Nephron (organoid): ENCODE data around the gene OTULINL.

Source experiments
- H3K27ac Mint-ChIP-seq, 3 experiments: 2 replicates each; pipeline ENCODE4 v1.8.0; 2020; ENCODE audit warnings: mixed read lengths in 3 of 3, mild to moderate bottlenecking in 2 of 3, moderate library complexity in 1 of 3
- H3K27me3 Mint-ChIP-seq: 2 replicates; pipeline ENCODE4 v1.8.0; 2021; ENCODE audit warnings: low read depth, mild to moderate bottlenecking, moderate library complexity, mixed read lengths
- H3K36me3 Mint-ChIP-seq: 2 replicates; pipeline ENCODE4 v1.8.0; 2020; ENCODE audit warnings: low read depth, mixed read lengths
- H3K4me1 Mint-ChIP-seq: 2 replicates; pipeline ENCODE4 v1.8.0; 2020; ENCODE audit warnings: mixed read lengths
- H3K4me3 Mint-ChIP-seq, 3 experiments: 2 replicates each; pipeline ENCODE4 v1.8.0; 2020; ENCODE audit warnings: mild to moderate bottlenecking in 3 of 3, mixed read lengths in 3 of 3, moderate library complexity in 2 of 3
- H3K9me3 Mint-ChIP-seq: 2 replicates; pipeline ENCODE4 v1.8.0; 2020; ENCODE audit warnings: mixed read lengths
- TF ChIP-seq, protein P1 (sequence below), 3 experiments: fragments of 200-600 bp; sonication (generic); IDR thresholded peaks; one replicate each; pipeline ENCODE4 v1.5.0; 2021; ENCODE audit warnings: antibody characterized with exemption in 3 of 3; ENCODE audit not compliant: unreplicated experiment in 3 of 3

OTULINL gene

DNA sequence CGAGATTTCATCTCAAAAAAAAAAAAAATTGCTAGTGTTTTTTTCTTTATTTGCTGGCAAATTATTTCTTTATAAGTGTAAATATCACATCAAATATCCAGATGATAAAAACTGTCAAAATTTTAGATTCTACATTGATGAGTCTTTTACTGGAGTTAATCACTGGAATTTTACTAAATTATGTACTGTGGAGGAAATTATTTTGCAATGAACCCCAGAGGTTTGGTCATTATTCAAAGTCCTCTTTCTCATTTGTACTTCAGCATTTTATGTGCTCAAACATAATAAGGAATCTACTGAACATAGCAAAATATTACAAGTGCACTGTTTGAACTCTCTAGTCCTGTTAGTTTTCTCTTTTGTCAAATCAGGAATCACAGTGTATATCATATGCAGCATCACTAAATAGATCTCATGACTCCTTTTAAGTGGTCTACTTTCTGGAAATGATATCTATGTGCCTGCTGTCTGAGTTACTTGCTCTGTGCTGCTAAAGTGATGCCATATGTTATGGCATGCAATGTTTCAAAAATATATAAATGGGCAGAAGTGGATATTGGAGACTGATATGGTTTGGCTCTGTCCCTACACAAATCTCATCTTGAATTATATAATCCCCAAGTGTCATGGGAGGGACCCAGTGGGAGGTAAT, 18.0 kb downstream of the OTULINL start:
- no peaks in the 10 kb centered on the region for H3K9me3 Mint-ChIP-seq
- H3K27me3 Mint-ChIP-seq = no peaks in the 10 kb centered on the region
- peaks cover 10% of the 10 kb centered on the region for H3K36me3 Mint-ChIP-seq
- TF ChIP-seq, protein P1, sequence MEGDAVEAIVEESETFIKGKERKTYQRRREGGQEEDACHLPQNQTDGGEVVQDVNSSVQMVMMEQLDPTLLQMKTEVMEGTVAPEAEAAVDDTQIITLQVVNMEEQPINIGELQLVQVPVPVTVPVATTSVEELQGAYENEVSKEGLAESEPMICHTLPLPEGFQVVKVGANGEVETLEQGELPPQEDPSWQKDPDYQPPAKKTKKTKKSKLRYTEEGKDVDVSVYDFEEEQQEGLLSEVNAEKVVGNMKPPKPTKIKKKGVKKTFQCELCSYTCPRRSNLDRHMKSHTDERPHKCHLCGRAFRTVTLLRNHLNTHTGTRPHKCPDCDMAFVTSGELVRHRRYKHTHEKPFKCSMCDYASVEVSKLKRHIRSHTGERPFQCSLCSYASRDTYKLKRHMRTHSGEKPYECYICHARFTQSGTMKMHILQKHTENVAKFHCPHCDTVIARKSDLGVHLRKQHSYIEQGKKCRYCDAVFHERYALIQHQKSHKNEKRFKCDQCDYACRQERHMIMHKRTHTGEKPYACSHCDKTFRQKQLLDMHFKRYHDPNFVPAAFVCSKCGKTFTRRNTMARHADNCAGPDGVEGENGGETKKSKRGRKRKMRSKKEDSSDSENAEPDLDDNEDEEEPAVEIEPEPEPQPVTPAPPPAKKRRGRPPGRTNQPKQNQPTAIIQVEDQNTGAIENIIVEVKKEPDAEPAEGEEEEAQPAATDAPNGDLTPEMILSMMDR (IDR thresholded peaks at IDR 0.05; ENCODE audit: unreplicated experiment in 3 of 3) = no peak
- no peaks in the 10 kb centered on the region for H3K4me1 Mint-ChIP-seq
- no peak overlapping the region for H3K4me3 Mint-ChIP-seq
- no peak overlapping the region for H3K27ac Mint-ChIP-seq

DNA sequence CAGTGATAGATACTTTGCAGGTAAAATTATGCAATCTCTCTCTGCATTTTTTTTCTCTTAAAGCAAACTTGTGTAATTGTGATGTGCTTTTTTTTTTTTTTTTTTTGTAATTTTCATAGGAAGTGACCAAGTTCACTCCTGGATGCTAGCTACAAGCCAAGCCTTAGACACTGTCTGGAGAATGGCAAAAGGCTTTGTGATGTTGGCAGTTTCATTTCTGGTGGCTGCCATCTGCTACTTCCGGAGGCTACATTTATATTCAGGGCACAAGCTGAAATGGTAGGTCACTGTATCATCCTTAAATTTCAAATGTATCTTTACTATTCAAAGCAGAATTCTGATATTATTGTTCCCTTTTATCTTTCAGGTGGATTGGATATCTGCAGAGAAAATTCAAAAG, 19.3 kb downstream of the OTULINL start:
- Mint-ChIP-seq H3K36me3 (peaks cover 16% of the 10 kb centered on the region), H3K27me3 (no peaks in the 10 kb centered on the region), H3K9me3 (peaks cover 5% of the 10 kb centered on the region), H3K27ac (no peak overlapping the region), H3K4me3 (no peak overlapping the region), H3K4me1 (no peaks in the 10 kb centered on the region)
- TF ChIP-seq, protein P1 (IDR thresholded peaks at IDR 0.05; ENCODE audit: unreplicated experiment in 3 of 3) = no peak

DNA sequence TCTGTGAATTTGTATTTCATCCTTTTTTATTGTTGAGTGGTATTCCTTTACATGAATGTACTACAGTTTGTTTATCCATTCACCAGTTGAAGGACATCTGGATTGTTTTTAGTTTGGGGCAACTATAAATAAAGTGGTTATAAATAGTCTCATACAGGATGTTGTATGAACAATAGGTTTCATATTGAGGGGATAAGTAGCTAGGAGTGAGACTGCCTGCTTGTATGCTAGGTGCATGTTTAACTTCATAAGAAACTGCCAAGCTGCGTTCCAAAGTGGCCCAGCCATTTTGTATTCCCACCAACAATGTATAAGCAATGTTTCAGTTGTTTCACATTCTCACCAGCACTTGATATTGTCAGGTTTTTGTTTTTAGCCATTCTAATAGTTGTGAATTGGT, 21.5 kb downstream of the OTULINL start:
- H3K9me3 Mint-ChIP-seq = peaks cover 6% of the 10 kb centered on the region

DNA sequence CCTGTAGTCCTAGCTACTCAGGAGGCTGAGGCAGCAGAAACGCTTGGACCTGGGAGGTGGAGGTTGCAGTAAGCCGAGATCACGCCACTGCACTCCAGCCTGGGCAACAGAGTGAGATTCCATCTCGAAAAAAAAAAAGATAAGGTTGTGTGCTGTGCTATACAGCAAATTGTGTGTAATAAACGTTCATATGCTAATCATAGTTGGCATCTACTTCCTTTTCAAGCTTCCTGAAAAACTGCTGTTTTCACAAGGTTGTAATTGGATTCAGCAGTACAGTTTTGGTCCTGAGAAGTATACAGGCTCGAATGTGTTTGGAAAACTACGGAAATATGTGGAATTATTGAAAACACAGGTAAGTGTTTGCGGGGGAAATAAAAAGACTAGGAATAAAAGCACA, 25.5 kb downstream of the OTULINL start:
- Mint-ChIP-seq H3K36me3 (peaks cover 23% of the 10 kb centered on the region), H3K27me3 (no peaks in the 10 kb centered on the region), H3K4me1 (no peaks in the 10 kb centered on the region), H3K27ac (no peak overlapping the region), H3K9me3 (peaks cover 6% of the 10 kb centered on the region), H3K4me3 (no peak overlapping the region)
- TF ChIP-seq, protein P1 (IDR thresholded peaks at IDR 0.05; ENCODE audit: unreplicated experiment in 3 of 3) = no peak

More for the DNA sequence above, 21.5 kb downstream of the OTULINL start:
- no peaks in the 10 kb centered on the region for H3K27me3 Mint-ChIP-seq
- peaks cover 16% of the 10 kb centered on the region for H3K36me3 Mint-ChIP-seq
- H3K27ac Mint-ChIP-seq = no peak overlapping the region
- no peak overlapping the region for H3K4me3 Mint-ChIP-seq
- no peaks in the 10 kb centered on the region for H3K4me1 Mint-ChIP-seq
- TF ChIP-seq, protein P1 (IDR thresholded peaks at IDR 0.05; ENCODE audit: unreplicated experiment in 3 of 3) = no peak

DNA sequence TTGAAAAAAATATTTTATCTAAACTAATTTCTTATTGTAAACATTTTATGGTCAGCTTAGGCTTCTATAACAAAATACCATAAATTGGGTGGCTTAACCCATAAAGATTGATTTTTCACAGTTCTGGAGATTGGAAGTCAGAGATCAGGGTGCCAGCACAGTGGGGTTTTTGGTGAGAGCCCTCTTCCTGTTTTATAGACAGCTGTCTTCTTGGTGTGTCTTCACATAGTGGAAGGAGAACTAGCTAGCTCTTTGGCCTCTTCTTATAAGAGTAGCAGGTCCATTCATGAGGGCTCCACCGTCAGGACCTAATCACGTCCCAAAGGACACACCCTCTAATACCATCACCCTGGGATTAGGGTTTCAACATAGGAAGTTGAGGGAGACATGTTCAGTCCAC, 26.6 kb downstream of the OTULINL start:
- Mint-ChIP-seq H3K27me3 (no peaks in the 10 kb centered on the region), H3K4me3 (no peak overlapping the region), H3K9me3 (peaks cover 6% of the 10 kb centered on the region), H3K36me3 (peaks cover 19% of the 10 kb centered on the region), H3K4me1 (no peaks in the 10 kb centered on the region), H3K27ac (no peak overlapping the region)
- TF ChIP-seq, protein P1 (IDR thresholded peaks at IDR 0.05; ENCODE audit: unreplicated experiment in 3 of 3) = no peak

DNA sequence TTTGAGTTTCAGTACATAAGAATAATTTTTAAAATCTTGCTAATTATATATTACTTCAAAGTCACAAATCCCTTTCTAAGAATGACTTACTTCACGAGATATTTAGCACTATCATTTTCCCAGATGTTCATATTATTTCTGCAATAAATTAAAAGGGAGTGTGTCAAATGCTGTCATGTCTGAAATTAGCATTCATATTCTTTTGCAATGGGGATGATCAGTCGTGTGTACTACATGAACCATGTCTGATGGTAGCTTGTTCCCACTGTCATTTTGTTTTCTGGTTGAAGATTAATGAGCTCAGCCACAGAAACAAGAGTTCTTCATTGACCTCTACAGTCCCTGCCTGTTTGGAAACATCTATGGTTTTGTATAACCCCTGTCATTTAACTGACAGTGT, 30.1 kb downstream of the OTULINL start:
- no peak overlapping the region for H3K4me3 Mint-ChIP-seq

More for the DNA sequence above, 30.1 kb downstream of the OTULINL start:
- H3K9me3 Mint-ChIP-seq = no peaks in the 10 kb centered on the region
- H3K4me1 Mint-ChIP-seq = no peaks in the 10 kb centered on the region
- peaks cover 6% of the 10 kb centered on the region for H3K36me3 Mint-ChIP-seq
- TF ChIP-seq, protein P1 (IDR thresholded peaks at IDR 0.05; ENCODE audit: unreplicated experiment in 3 of 3) = no peak
- H3K27me3 Mint-ChIP-seq = no peaks in the 10 kb centered on the region
- H3K27ac Mint-ChIP-seq = no peak overlapping the region
